ENCODE data around the gene TCP11L2. TPM values are rescaled to one million over a fixed set of nuclear protein-coding genes. Genes with fewer than 3 reads are reported as not detected.

TCP11L2 gene
- total RNA-seq, 1 donor from 2014 or later, result 104 TPM

DNA sequence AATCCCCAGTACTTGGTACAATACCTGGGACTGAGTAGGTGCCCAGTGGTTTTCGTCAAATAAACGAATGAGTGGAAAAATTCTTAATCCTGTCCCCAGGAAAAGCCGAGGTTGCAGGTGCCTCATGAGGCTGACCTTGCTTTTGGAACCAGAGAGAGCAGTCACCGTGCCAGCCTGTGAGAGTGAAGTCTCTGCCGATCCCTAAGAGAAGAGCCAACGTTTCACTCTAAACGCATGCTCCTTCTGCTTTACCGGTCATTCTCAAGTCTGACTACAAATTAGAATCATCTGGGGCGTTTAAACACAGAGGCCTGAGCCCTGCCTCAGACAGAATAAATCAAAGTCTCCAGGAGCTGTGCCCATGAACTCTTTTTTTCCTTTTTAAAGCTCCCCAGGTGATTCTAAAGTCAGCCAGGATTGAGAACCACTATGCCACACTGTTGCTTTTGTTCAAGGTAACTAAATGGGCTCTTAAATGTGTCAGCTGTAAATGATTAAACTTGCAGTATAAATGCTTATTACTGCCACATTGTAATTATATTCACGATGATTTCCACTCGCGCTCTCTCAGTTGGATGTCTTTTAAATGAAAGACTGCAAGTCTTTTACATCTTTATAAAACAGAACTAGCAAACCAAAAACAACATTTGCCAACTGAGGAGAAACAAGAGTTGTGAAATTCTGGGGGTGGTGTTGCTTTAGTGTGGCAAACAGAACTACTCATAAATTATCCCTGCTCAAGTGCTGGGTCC is 26.9 kb downstream of the TCP11L2 start:
- intact Hi-C loops (cut with micrococcal nuclease), result no loop called here
- DNase-seq (peak; percentile 48), ATAC-seq (peak; percentile 66)

DNA sequence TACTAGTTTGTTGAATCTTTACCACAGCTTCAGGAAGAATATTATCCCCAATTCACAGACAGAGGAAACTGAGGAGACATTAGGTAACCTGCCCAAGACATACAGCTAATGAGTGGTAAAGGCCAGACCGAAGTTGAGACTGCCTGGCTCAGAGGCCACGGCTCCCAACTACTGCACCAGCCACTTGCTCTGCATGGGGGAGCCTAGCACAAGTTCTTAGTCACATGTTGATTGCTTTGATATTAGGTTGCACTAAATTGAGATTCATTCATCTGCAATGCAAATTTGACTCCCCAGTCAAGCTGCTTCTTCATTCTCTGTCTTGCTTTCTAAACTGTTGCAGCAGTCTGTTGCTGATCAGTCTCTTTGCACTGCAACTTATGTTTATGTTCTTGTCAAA is 29.1 kb downstream of the TCP11L2 start:
- no peak for ATAC-seq
- intact Hi-C loops (cut with micrococcal nuclease), result no loop called here
- DNase-seq, result no peak

DNA sequence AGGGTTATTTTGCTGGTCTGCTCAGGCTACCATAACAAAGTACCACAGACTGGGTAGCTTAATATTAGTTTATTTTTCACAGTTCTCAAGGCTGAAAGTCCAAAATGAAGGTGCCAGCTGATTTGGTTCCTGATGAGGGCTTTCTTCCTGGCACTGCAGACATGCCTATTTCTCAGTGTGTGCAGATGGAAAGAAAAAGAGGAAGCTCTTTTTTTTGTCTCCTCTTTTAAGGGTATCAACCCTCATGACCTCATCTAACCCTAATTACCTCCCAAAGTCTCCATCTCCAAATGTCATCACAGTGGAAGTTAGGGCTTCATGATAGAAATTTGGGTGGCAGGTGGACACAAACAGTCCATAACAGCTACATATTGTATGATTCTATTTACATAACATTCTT is 30.0 kb downstream of the TCP11L2 start:
- no peak for ATAC-seq
- DNase-seq, result no peak
- intact Hi-C loops (cut with micrococcal nuclease), result no loop called here

DNA sequence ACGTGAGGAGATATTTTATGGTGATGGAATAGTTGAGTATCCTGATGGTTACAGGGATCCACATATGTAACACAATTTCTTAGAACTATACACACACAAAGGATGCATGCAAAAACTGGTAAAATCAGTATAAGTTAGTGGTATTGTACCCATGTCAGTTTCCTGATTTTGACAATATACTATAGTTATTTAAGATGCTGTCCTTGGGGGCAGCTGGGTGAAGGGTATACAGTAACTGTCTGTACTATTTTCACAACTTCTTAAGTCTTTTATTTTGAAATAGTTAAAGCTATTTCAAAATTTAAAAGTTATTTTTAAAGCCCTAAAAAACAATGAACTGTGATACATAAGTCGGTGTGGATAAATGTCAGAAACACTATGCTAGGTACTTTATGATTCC is 30.5 kb downstream of the TCP11L2 start:
- intact Hi-C loops (cut with micrococcal nuclease), result no loop called here
- ATAC-seq, result no peak
- no peak for DNase-seq

DNA sequence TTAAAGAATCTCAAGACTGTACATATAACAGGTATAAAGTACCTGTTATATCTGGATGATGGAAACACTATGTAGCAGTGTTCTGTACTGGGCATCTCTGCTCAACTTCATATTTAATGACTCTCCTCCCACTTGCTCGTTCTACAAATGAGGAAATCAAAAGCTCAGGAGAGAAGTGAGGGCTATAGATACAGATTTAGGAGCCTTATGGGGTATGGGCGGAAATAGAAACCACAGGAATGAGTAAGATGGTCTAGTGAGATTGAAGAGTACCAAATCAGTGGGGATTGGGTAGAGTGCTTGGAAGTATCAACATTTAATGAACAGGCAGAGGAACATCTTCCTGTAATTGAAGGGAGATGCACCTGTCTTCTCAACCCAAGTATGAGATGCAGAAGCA is 31.2 kb downstream of the TCP11L2 start:
- intact Hi-C loops (cut with micrococcal nuclease), result no loop called here
- no peak for ATAC-seq
- DNase-seq, result no peak

DNA sequence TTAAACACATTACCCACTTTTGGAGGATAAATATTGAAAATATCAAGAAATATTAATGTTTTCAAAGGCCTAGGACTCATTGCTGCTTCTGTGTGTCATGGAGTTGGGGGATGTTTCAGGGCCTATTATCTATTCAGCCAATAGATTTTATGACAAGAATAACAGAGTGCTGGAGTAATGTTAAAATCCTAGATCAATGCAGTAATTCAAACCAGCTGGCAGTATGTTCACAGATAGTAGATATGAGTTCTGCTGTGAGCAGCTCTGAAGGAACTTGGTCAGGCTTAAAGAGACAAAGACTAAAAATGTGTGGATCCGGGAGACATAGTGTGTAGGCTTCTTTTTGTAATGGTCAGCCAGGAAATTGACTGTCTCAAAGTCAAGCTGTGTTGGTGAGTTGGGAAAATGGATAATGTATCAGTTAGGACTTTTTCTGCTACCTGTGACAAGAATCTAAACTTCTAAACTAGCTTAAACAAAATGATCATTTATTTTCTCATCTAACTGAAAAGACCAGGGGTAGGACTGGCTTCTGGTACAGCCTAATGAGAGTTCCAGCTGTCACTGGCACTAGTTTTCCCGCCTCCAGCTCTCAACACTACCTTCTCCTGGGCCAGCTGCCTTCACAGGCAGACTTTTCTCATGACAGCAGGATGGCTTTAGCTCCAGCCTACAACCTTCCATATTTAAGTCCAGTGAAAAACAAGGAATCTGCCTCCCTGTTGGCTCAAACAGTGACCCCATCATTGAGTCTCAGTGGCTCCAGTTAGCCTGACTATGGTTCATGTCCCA is 38.7 kb downstream of the TCP11L2 start:
- DNase-seq (no peak), ATAC-seq (peak; percentile 32)
- intact Hi-C loops (cut with micrococcal nuclease), result loop anchor here (10.0 kb wide), 1 partner anchor 106 kb away; no protein-coding TSS in a partner anchor

DNA sequence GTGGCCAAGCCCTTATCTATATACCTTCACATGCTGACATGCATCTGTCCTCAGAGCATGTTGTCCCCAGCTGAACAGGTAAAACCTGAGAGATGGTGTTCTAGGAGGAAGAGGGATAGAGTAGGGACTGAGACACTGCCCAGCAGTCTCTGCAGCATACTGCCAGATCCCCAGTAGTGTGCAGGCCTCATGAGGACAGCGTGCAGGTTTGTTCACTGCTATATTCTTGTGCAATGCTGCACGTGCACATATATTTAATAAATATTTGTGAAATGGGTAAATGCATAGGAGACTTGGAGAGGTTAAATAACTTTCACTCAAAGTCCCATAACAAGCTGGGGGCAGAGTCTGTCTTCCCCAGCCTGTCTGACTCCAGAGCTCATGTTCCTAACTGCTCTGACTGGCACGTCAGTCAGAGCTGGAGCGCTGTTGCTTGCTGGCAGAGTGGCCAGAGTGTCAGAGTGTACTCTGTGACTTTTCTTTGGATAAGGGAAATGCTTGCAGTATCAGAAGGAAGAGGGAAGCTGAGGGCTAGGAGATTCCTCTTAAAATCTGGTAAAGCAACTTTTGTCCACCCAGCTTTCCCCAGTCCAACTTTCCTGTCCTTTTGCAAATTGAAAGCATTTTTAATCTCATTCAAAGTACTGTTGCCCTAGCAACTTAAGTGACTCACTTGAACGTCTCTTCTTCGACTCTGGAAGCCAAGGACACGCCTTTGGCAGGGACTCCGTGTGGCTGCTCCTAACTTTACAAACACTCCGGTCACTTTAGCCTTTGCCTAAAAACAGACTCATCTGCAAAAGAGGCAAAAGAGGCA is 40.1 kb downstream of the TCP11L2 start:
- intact Hi-C loops (cut with micrococcal nuclease), result loop anchor here (10.0 kb wide), 1 partner anchor 108 kb away; no protein-coding TSS in a partner anchor
- ATAC-seq, result peak; percentile 90
- DNase-seq, result peak; percentile 86

DNA sequence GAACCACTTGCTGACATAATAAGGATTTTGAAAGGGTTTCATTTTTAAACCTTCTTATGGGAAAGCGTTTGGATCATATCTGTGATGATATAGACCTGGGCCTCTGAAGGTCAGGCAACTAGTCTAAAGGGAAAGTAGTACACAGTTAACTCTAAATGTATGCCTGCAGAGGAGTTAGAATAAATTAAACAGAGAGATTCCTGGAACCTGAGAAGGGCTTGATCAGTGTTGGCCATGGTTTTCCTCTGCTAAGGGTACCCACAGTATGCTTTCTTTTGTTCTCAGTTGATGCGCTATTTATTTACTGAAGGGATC is 40.6 kb downstream of the TCP11L2 start:
- no peak for DNase-seq
- intact Hi-C loops (cut with micrococcal nuclease), result loop anchor here (10.0 kb wide), 1 partner anchor 108 kb away; no protein-coding TSS in a partner anchor
- ATAC-seq, result peak; percentile 15

DNA sequence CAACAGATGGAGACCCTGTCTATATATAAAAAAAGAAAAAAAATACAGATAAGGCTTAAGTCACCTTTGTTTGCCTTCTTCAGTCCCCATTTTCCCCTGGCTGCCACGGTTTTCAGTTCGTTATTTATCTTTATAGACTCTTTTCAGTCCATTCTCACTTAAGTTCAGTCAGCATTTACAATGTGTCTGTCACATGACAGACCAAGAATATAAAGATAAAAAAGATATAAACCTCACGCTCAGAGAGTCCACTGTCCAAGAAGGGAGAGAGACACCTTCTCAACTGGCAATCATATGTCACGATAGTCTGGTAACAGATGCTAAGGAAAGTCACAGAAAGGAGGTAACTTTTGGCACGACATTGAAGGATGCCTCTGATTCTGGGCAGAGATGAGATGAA is 41.6 kb downstream of the TCP11L2 start:
- DNase-seq (no peak), ATAC-seq (no peak)
- intact Hi-C loops (cut with micrococcal nuclease), result loop anchor here (10.0 kb wide), 1 partner anchor 109 kb away; no protein-coding TSS in a partner anchor

DNA sequence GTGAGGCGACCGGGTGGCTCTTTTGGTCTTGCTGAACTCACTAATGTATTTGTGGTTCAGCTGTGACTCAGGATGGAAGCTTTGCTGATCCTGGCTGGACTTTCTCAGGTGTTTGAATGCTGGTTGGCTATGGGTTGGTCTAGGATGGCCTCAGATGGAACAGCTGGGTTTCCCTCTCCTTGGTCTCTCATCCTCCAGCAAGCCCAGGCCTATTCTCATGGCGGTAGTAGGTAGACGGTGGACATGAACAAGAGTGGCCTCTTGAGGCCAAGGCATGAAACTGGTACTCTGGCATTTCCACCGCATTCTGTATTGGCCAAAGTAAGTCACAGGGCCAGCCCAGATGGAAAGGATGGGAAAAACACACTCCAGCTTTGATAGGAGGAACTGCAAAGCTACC is 43.2 kb downstream of the TCP11L2 start:
- no peak for DNase-seq
- peak; percentile 38 for ATAC-seq
- intact Hi-C loops (cut with micrococcal nuclease), result loop anchor here (10.0 kb wide), 1 partner anchor 111 kb away; no protein-coding TSS in a partner anchor

DNA sequence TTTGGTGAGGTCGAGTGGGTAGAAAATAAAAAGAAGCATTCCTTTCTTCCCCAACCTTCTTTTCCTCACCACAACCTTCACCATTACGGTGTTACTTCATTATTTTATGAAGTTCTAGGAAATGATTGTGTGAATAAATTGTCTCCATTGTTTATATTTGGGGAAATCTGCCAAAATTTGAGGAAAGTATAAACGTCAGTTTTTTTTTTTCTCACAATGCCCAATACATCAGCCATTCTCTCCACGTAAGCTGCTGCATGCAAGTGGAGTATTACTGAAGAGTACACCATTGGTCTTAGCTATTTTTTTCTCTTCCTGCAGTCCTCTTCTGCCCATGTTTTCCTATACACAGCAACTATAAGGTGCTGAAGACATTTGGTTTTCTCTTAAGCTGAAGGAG is 45.9 kb downstream of the TCP11L2 start:
- DNase-seq (no peak), ATAC-seq (no peak)
- intact Hi-C loops (cut with micrococcal nuclease), result loop anchor here (10.0 kb wide), 1 partner anchor 114 kb away; no protein-coding TSS in a partner anchor

DNA sequence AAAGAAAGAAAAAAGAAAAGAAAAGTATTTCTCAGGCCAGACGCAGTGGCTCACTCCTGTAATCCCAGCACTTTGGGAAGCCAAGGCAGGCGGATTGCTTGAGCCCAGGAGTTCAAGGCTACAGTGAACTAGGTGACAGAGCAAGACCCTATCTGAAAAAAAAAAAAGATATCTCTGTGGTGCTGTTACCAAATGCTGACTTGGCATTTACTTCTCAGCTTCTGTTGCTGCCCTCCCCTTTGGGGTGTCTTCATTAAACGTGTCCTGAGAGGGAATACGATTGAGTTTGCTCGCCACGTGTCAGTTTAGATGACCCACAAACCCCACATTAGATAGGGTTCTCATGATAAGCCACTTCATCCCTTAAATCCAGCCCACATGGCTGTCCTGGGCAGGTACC is 50.6 kb downstream of the TCP11L2 start:
- DNase-seq (no peak), ATAC-seq (no peak)
- intact Hi-C loops (cut with micrococcal nuclease), result no loop called here

DNA sequence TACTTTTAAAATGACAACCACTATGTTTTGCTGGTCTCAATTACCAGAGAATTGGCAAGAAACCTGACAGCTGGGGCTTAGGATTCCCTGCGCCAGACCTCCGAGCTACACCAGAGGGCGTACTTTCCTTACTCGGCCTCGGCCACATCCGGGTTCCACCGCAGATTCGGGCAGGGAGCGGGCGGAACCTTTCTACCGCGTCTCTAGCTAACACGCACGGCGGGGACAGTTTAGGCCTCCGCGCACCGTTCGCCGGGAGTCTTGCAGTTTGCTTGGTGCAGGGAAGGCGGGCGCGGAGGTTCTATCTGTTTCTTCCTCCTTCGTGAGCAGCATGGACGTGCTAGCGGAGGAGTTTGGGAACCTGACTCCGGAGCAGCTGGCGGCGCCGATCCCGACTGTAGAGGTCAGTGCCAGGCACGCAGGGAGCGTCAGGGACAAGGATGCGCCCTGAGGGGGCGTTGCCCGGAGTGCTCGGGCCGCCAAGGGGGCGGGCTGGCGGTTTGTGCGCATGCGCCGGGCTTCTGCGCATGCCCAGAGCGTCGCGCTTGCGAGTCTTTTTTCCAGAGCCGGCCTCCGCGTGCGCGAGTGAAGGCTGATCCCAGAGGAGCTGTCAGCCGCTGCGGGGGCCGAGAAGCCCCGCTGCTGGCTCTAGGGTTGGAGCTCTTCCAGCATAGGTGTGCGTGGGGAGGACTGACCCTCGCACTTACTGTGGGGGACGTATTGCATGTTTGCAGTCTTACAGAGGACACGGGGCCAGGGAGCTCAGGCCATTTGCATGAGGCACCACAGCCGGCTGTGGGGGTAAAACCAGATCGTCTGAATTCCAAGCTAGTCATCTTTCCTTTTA is 55.2 kb downstream of the TCP11L2 start, which contains the start of gene POLR3B:
TSS of gene POLR3B (plus strand) at position 200 of the 847 bp plus-strand sequence. CDS start at position 332, 132 bp downstream.
- DNase-seq, result peak; percentile 96
- ATAC-seq, result peak; percentile 95
- intact Hi-C loops (cut with micrococcal nuclease), result no loop called here

DNA sequence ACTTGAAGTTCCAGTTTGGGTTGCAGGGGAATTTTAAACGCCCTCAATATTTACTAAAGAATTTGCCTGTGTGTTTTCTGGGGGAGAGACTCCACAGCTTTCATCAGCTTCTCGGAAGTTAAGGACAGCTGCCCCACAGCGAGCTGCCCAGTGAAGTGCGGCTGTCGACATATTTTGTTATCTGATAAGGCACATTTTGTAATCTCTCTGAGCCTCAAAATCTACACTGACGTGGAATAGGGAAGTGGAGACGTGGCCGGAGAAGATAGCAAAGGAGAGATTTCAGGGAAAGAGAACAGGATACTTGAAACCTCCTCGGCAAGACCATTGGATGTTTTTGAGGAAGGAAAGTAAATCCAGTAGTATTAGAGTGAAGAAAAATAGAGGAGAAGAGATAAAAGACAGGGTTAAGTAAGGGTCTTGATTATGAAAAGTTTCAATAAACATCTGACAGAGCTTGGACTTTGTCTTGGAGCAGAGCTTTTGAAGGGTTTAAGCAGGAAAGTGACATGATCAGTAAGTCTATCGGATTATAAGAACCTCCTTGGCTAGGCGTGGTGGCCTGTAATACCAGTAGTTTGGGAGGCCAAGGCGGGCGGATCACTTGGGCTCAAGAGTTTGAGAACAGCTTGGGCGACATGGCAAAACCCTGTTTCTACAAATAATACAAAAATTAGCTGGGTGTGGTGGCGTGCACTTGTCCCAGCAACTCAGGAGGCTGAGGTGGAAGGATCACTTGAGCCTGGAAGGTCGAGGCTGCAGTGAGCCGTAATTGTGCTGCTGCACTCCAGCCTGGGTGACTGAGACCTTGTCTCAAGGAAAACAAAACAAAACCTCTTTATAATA is 56.1 kb downstream of the TCP11L2 start:
- intact Hi-C loops (cut with micrococcal nuclease), result no loop called here
- ATAC-seq, result peak; percentile 35
- peak; percentile 43 for DNase-seq

DNA sequence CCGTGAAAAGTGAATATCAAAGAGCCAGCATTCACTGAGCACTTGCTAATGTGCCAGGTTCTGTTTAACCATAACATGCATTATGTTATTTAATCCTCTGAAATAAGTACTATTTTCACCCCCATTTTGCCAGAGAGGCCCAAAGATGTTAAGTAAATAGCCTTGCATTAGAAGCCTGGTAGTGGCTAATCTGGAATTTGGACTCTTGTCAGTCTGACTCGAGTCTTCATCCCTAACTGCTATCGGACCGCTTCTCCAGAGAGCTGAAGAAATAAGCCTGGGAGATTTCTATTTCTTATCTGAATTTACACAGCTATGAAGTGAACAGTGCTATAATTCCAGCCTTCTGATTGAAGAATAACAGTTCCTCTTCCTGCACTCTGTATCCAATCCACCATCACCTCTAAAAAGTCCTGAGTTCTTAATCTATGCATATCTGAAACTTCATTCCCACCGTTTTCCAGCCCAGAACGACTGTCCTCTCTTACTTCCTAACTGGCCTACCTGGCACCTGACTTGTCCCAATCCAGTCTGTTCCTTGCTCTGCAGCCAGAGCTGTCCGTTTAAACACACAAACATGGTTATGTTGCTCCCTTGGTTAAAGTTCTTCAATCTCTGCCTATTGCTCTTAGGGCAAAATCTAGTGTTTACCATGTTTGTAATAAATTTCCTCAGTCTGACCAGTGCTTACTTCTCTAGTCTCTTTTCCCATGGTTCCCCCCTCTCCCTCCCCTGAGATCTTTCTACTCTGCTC is 57.3 kb downstream of the TCP11L2 start:
- DNase-seq (no peak), ATAC-seq (no peak)
- intact Hi-C loops (cut with micrococcal nuclease), result no loop called here

DNA sequence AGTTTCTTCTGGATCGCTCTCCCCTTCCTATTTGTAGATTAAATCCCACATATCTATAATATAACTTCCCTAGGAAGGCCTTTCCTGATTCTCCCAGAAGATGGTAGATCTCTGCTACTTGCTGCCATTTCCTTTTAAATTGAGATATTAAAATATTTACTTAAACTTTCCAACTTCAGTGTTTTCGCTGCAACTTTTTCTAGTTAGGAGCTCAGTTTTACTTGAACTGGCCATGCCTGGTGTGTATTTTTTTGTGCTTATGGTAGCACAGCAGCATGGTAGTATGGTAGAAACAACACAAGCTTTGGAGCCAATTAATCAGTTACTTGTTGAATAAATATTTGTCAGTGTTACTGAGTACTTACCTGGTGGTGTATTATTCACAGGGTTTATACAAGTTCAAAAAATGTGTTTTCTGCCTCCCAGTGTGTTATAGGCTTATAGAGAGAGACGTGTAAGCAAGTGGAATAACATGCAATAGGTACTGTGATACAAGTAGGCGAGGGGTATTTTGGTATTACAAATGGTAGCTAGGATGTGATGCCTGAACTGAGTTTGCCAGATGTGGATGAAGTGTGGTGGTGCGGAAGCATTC is 58.0 kb downstream of the TCP11L2 start:
- no peak for DNase-seq
- ATAC-seq, result no peak
- intact Hi-C loops (cut with micrococcal nuclease), result no loop called here

DNA sequence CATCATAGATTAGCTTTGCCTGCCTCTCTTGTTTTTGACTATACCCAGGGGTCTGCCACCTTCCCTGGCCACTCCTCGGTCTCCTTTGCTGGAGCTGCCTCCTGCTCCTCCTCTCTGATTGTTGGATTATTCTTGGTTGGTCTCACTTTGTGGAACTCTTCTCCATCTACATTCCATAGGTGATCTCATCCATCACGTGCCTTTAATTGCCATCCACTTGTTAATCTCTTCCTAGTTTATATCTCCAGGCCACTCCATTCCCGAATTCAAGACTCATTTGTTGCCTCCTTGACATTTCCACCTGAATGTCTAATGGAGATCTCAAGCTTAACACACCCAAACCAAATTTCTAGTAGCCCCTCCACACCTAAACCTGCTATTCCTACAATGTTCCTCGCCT is 60.4 kb downstream of the TCP11L2 start:
- DNase-seq (no peak), ATAC-seq (no peak)
- intact Hi-C loops (cut with micrococcal nuclease), result no loop called here
